ENCODE results near the gene CACNA1B. TPM values are rescaled to one million over a fixed set of nuclear protein-coding genes. Genes with fewer than 3 reads are reported as not detected.

The CACNA1B gene
- total RNA-seq, 1 experiment from 2014 or later = 0.34 TPM

DNA sequence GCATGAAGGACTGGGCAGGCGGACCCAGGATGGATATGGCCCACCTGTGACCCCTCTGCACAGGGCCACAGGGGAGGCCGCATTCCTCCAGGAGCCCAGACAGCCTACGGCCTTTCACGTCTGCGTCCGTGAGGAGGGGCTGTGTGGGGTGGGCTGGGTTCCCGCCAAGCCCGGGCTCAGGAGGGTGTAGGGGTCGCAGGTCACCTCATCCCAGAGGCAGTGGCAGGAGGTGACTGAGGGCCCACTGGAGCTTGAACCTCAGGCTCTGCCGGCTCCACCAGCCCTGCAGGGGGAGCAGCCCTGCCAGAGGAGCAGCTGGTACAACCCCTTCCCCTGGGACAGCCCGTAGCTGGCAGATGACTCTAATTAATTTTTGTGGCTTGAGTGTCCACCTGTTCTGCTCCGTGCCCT, 40.7 kb upstream of the CACNA1B start:
- DNase-seq (ENCODE audit: low spot score) = no peak
- TF ChIP-seq CTCF (conservative IDR thresholded peaks at IDR 0.05; ENCODE audit: low read depth, low read length) (no peak), EZH2 (IDR thresholded peaks at IDR 0.05; ENCODE audit: borderline replicate concordance, low read depth, low read length, poor library complexity, severe bottlenecking) (no peak)
- Histone ChIP-seq H3K9me3 (ENCODE audit: low read depth, low read length, poor library complexity, severe bottlenecking) (no peaks in the 10 kb centered on the region), H3K36me3 (ENCODE audit: insufficient read depth, low read length, poor library complexity, severe bottlenecking) (peaks cover 8% of the 10 kb centered on the region), H3K27ac (ENCODE audit: low read depth, low read length, poor library complexity, severe bottlenecking) (no peak overlapping the region), H3K4me3 (ENCODE audit: low read depth, low read length, poor library complexity, severe bottlenecking) (no peak overlapping the region), H3K27me3 (replicated peaks; ENCODE audit: insufficient read depth, low read depth, low read length, poor library complexity) (no peaks in the 10 kb centered on the region), H3K4me1 (ENCODE audit: insufficient read depth, low read length, poor library complexity, severe bottlenecking) (no peaks in the 10 kb centered on the region)
- intact Hi-C loops (cut with micrococcal nuclease; ENCODE audit: unreplicated experiment) = no loop called here
- no TSS peak for BruUV-seq (replicated peaks)
- ChIA-PET POLR2A (ENCODE audit: low non-redundant PET) (no interaction called here), CTCF (no interaction called here)

DNA sequence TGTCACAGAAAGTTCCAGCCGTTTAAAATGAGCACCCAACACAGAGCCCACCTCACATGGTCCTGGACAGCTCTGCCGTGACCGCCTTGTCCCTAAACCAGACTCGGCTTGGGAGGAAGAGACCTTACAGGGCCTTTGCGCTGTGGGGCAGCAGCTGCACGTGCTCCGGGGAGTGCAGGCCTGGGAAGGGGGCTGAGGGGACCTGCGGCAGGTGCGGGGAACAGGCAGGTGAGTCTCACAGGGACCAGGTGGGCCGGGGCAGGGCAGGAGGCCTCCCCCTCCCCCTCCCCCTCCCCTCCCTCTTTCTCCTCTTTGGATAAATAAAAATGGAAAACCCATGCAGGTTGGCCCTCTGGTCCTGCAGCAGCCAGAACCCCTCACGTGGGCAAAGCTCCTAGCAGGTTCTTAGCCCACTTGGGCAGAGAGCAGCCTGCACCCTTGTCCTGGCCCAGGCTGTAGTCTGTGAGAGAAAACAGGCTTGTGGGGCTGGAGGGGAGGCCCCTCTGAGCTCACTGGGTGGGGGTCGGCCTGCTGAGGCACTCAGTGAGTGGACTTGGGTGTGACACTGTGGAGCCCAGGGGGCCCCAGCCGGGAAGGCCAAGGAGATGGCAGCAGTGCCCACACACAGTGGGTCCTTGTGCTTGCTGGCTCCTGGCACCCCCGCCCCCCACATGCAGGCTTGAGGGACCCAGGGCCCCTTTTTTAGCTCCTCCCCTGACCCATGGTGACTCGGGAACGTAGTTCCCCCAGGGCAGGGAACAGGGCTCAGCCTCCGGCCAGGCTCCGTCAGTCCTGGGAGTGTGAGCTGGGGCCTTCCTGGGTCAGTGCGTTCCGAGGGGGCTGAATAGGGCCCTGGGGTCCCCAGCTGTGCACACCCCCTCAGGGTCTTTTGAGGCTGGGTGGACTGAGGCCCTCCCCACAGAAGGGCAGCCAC, 40.0 kb upstream of the CACNA1B start:
- TF ChIP-seq CTCF (conservative IDR thresholded peaks at IDR 0.05; ENCODE audit: low read depth, low read length) (no peak), EZH2 (IDR thresholded peaks at IDR 0.05; ENCODE audit: borderline replicate concordance, low read depth, low read length, poor library complexity, severe bottlenecking) (no peak)
- peaks cover 8% of the 10 kb centered on the region for H3K36me3 ChIP-seq (ENCODE audit: insufficient read depth, low read length, poor library complexity, severe bottlenecking)
- H3K4me3 ChIP-seq (ENCODE audit: low read depth, low read length, poor library complexity, severe bottlenecking) = no peak overlapping the region
- no peaks in the 10 kb centered on the region for H3K9me3 ChIP-seq (ENCODE audit: low read depth, low read length, poor library complexity, severe bottlenecking)
- no peak for DNase-seq (ENCODE audit: low spot score)
- BruUV-seq (replicated peaks) = no TSS peak
- intact Hi-C loops (cut with micrococcal nuclease; ENCODE audit: unreplicated experiment) = no loop called here
- CTCF ChIA-PET = no interaction called here
- POLR2A ChIA-PET (ENCODE audit: low non-redundant PET) = no interaction called here
- no peaks in the 10 kb centered on the region for H3K27me3 ChIP-seq (replicated peaks; ENCODE audit: insufficient read depth, low read depth, low read length, poor library complexity)
- H3K4me1 ChIP-seq (ENCODE audit: insufficient read depth, low read length, poor library complexity, severe bottlenecking) = no peaks in the 10 kb centered on the region
- H3K27ac ChIP-seq (ENCODE audit: low read depth, low read length, poor library complexity, severe bottlenecking) = no peak overlapping the region

- H3K4me1 ChIP-seq (ENCODE audit: insufficient read depth, low read length, poor library complexity, severe bottlenecking) = no peaks in the 10 kb centered on the region
- H3K4me3 ChIP-seq (ENCODE audit: low read depth, low read length, poor library complexity, severe bottlenecking) = no peak overlapping the region
- intact Hi-C loops (cut with micrococcal nuclease; ENCODE audit: unreplicated experiment) = no loop called here
- no peak for DNase-seq (ENCODE audit: low spot score)
- ChIA-PET POLR2A (ENCODE audit: low non-redundant PET) (no interaction called here), CTCF (interaction anchor here (0.7 kb wide), 1 partner anchor 110 kb away, joined by 5 read pairs; no protein-coding TSS in a partner anchor)
- BruUV-seq (replicated peaks) = no TSS peak
- no peaks in the 10 kb centered on the region for H3K9me3 ChIP-seq (ENCODE audit: low read depth, low read length, poor library complexity, severe bottlenecking)
- H3K27me3 ChIP-seq (replicated peaks; ENCODE audit: insufficient read depth, low read depth, low read length, poor library complexity) = no peaks in the 10 kb centered on the region
- TF ChIP-seq EZH2 (IDR thresholded peaks at IDR 0.05; ENCODE audit: borderline replicate concordance, low read depth, low read length, poor library complexity, severe bottlenecking) (no peak), CTCF (conservative IDR thresholded peaks at IDR 0.05; ENCODE audit: low read depth, low read length) (no peak)
- H3K27ac ChIP-seq (ENCODE audit: low read depth, low read length, poor library complexity, severe bottlenecking) = no peak overlapping the region
- H3K36me3 ChIP-seq (ENCODE audit: insufficient read depth, low read length, poor library complexity, severe bottlenecking) = peaks cover 8% of the 10 kb centered on the region
These were observed 39.0 kb upstream of the CACNA1B start for GRCh38 chr9:137838576-137838975.
